Stimulated activated CD4-positive, alpha-beta T cell treated with anti-CD3 and anti-CD28 coated beads, Interleukin-4, amount 100 ng/mL, for 1 hour (primary cell): Measurements from ENCODE around the gene FGF16.
A peak's percentile ranks its signal among the peaks of the same experiment; 100 is the strongest.
"Not testable (repeated sequence)": the region's sequence is repeated elsewhere in the genome, so short reads cannot be mapped to it uniquely, and the experiment has no call there.

Experiments
- DNase-seq: peaks from one replicate; pipeline ENCODE4 v3.0.0-alpha.2; 2020

The FGF16 gene

GRCh38 chrX:77447653-77448569, 722 bp downstream of the FGF16 start:
- peak; percentile 8 for DNase-seq

DNA sequence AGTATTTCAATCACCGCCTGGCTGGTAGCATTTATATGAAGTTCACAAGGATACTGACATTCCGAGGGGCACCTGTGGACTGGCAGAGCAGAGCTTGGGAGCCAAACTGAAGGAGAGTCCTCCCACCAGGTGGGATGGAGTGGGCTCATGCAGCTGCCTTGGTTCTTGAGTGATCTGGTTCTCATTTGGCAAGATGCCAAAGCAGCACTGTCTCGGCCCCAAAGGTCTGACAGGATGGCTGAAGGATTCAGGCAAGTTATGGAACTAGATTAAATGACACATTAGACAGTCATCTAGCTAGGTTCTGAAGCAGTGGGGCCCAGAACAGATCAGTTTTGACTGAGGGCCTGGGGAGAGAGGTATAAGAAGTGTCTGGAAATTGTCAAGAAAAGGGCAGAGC, 3.2 kb downstream of the FGF16 start:
- no peak for DNase-seq

DNA sequence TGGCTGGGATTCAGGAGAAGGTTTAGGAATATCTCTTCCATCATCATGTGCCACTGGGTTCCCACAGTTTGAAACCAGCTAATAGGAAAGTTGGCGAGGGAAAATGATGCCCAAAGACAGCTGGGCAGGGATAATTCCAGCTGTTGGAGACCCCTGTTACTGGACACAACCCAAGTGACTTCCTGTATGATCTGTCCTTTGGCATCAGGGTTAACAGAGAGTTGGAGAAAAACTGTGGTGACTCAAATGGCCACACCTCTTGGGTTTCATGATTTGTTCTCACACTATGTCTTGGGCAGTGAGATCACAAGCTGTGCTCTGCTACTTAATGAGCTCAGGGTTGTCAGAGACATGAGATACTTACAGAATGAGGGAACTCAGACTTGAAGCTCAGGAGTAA, 3.8 kb downstream of the FGF16 start:
- no peak for DNase-seq

GRCh38 chrX:77453190-77453589, 6.0 kb downstream of the FGF16 start:
- no peak for DNase-seq

- no peak for DNase-seq
Measured at GRCh38 chrX:77455437-77455836, 8.2 kb downstream of the FGF16 start.

DNA sequence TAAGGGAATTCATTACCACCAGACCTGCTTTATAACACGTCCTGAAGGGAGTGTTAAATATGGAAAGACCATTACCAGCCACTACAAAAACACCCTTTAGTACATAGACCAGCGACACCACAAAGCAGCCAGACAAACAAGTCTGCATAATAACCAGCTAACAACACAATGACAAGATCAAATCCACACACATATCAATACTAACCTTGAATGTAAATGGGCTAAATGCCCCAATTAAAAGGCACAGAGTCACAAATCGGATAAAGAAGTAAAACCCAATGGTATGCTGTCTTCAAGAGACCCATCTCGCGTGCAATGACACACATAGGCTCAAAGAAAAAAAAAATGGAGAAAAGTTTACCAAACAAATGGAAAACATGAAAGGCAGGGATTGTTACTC, 36.9 kb downstream of the FGF16 start:
- no peak for DNase-seq

DNA sequence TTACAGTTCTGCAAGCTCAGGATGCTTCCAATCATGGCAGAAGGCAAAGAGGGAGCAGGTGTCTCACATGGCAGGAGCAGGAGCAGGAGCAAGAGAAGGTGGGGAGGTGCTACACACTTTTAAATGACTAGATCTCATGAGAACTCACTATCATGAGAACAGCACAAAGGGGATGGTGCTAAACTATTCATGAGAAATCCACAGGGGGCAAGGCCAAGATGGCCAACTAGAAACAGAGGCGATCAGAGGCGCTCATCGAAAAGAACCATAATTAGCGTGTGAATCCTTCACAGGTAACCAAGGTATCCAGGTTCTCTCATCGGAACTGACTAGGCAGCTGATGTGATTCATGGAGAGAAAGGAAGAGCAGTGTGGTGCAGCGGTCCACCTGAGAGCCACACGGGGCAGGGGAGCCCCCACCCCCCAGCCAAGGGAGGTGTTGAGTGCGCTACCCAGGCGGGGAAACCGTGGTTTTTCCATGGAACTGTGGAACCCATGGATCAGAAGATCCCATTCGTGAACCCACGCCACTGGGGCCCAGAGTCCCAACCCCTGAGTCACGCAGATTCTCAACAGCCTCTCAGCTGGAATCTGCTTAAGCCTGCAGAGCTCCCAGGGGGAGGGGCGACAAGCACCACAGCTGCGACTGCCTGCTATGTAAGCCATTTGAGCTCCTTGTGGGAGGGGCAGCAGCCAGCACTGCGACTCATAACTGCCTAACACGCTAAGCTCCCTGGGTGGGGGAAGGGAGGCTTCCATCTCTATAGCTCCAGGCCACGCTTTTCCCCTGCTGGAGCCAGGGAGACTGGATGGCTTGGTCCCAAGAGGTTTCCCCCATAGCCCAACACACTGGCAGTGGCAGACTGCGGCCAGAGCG, 46.7 kb downstream of the FGF16 start:
- no peak for DNase-seq

GRCh38 chrX:77500164-77500563, 53.0 kb downstream of the FGF16 start:
- not testable (repeated sequence) for DNase-seq

GRCh38 chrX:77502951-77503525, 55.8 kb downstream of the FGF16 start:
- DNase-seq: no peak

DNA sequence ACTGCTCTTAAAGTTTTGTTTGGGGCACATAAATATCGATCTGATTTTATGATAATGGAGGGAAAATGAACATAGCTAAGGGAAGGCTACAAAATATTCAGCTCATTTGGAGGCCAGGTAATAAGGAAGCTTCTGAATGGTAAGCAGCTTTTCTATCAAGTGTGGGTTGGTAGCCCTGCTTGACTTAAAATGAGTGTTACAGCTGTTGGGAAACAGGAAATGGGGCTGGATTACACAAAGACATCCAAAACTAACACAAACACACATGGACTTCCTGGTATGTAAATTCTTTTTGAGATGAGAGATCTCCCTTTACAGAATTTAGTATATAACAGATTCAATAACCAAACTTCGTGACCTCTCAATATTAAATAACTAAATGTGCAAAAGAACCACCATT, 58.0 kb downstream of the FGF16 start:
- DNase-seq: no peak
